ENCODE data around the gene SERPINA1.

SERPINA1 gene

GRCh38 chr14:94382716-94383596 lies 5.4 kb downstream of the SERPINA1 start:
- no peak for TF ChIP-seq CTCF (IDR thresholded peaks at IDR 0.05; ENCODE audit: borderline replicate concordance, insufficient read depth, low read depth, low read length)
- H3K4me3 ChIP-seq (ENCODE audit: low read depth, low read length) = no peak overlapping the region

- no peak overlapping the region for H3K4me3 ChIP-seq (ENCODE audit: low read depth, low read length)
- no peak for TF ChIP-seq CTCF (IDR thresholded peaks at IDR 0.05; ENCODE audit: borderline replicate concordance, insufficient read depth, low read depth, low read length)
Observed at GRCh38 chr14:94382099-94382715, 6.2 kb downstream of the SERPINA1 start.

GRCh38 chr14:94381149-94382030 lies 7.0 kb downstream of the SERPINA1 start:
- TF ChIP-seq CTCF (IDR thresholded peaks at IDR 0.05; ENCODE audit: borderline replicate concordance, insufficient read depth, low read depth, low read length) = no peak

DNA sequence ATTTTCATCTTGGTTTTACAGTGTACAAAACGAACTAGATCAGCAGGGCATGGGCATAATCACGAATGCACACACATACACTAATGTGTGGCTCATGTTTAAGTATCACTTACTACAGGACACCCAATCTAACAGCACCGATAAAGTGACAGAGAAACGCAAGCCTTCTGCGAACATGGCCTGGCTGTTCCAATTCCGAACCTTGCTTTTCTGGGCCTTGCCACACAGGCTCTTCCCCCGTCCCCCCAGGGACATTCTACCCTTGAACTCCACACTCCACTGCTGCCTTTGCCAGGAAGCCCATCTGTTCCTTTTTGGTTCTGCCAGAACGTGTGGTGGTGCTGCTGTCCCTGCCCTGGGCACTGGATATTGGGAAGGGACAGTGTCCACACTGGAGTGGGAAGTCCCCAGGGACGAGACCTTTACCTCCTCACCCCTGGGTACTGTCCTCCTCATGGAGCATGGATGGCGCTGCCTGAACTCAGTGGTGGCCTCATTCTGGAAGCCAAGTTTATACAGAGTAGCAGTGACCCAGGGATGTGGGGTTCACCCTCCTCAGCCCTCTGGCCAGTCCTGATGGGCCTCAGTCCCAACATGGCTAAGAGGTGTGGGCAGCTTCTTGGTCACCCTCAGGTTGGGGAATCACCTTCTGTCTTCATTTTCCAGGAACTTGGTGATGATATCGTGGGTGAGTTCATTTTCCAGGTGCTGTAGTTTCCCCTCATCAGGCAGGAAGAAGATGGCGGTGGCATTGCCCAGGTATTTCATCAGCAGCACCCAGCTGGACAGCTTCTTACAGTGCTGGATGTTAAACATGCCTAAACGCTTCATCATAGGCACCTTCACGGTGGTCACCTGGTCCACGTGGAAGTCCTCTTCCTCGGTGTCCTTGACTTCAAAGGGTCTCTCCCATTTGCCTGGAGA lies 7.9 kb downstream of the SERPINA1 start:
- no peak for TF ChIP-seq CTCF (IDR thresholded peaks at IDR 0.05; ENCODE audit: borderline replicate concordance, insufficient read depth, low read depth, low read length)
- H3K4me3 ChIP-seq (ENCODE audit: low read depth, low read length) = no peak overlapping the region

More at GRCh38 chr14:94381149-94382030, 7.0 kb downstream of the SERPINA1 start:
- no peak overlapping the region for H3K4me3 ChIP-seq (ENCODE audit: low read depth, low read length)

- no peak overlapping the region for H3K4me3 ChIP-seq (ENCODE audit: low read depth, low read length)
- TF ChIP-seq CTCF (IDR thresholded peaks at IDR 0.05; ENCODE audit: borderline replicate concordance, insufficient read depth, low read depth, low read length) = no peak
Observed at GRCh38 chr14:94379291-94380224, 8.8 kb downstream of the SERPINA1 start.

Data from GM12875 (cell line).